WTC11 (cell line): ENCODE results near the gene ASB3. TPM values are rescaled to one million over a fixed set of nuclear protein-coding genes. Genes with fewer than 3 reads are reported as not detected.

Source experiments
- ATAC-seq: fragments of 200-7000 bp; cut with Tn5 transposase; 2 replicates; pipeline ENCODE4 v1.10.0; 2021; ENCODE audit warnings: mild to moderate bottlenecking, moderate library complexity
- CTCF ChIA-PET: fragments of 300-600 bp; sonication (Branson Sonifier 250); formaldehyde crosslinking; loops from one replicate; lab custom pipeline; 2021; ENCODE audit warnings: antibody characterized with exemption; lab: Charles Lee
- POLR2A ChIA-PET: fragments of 350-600 bp; sonication (Branson Sonifier 250); formaldehyde crosslinking; loops from one replicate; lab custom pipeline; 2021; ENCODE audit warnings: antibody characterized with exemption; lab: Charles Lee
- DNase-seq: peaks from one replicate; pipeline ENCODE4 v3.0.0; 2021; ENCODE audit warnings: low spot score
- H3K27ac Mint-ChIP-seq: 2 replicates; pipeline ENCODE4 v1.8.0; 2021; ENCODE audit warnings: mixed read lengths
- H3K27me3 Mint-ChIP-seq: 2 replicates; pipeline ENCODE4 v1.8.0; 2021; ENCODE audit warnings: low read depth, mild to moderate bottlenecking, moderate library complexity, mixed read lengths
- H3K36me3 Mint-ChIP-seq: 2 replicates; pipeline ENCODE4 v1.8.0; 2021; ENCODE audit warnings: mixed read lengths
- H3K4me1 Mint-ChIP-seq: 2 replicates; pipeline ENCODE4 v1.8.0; 2022; ENCODE audit warnings: mixed read lengths
- H3K4me3 Mint-ChIP-seq: 2 replicates; pipeline ENCODE4 v1.8.0; 2021; ENCODE audit warnings: mild to moderate bottlenecking, moderate library complexity, mixed read lengths
- H3K9me3 Mint-ChIP-seq: 2 replicates; pipeline ENCODE4 v1.8.0; 2021; ENCODE audit warnings: mixed read lengths
- ATF1 ChIP-seq: sonication (generic); formaldehyde crosslinking; IDR thresholded peaks from 2 replicates; pipeline ENCODE4 v1.8.1; 2023; ENCODE audit warnings: mild to moderate bottlenecking, moderate library complexity, missing genetic modification reagents
- FOXK1 ChIP-seq: sonication (generic); formaldehyde crosslinking; IDR thresholded peaks from 2 replicates; pipeline ENCODE4 v1.8.0; 2022; ENCODE audit warnings: mild to moderate bottlenecking, moderate library complexity, missing genetic modification reagents
- MLX ChIP-seq: sonication (generic); formaldehyde crosslinking; IDR thresholded peaks from 2 replicates; pipeline ENCODE4 v1.8.1; 2023; ENCODE audit warnings: mild to moderate bottlenecking, missing genetic modification reagents, moderate library complexity
- NFATC4 ChIP-seq: fragments of 250-450 bp; sonication (Bioruptor Pico); IDR thresholded peaks from 2 replicates; pipeline ENCODE4 v1.9.0; 2021; ENCODE audit warnings: mild to moderate bottlenecking
- NR1H2 ChIP-seq: sonication (generic); formaldehyde crosslinking; IDR thresholded peaks from 2 replicates; pipeline ENCODE4 v1.9.0; 2021; ENCODE audit warnings: mild to moderate bottlenecking, moderate library complexity, missing genetic modification reagents
- PRRX2 ChIP-seq: fragments of 250-450 bp; sonication (Bioruptor Pico); IDR thresholded peaks from 2 replicates; pipeline ENCODE4 v1.8.0; 2021; ENCODE audit warnings: mild to moderate bottlenecking
- TP53 ChIP-seq: sonication (generic); formaldehyde crosslinking; IDR thresholded peaks from 2 replicates; pipeline ENCODE4 v1.8.1; 2023; ENCODE audit warnings: mild to moderate bottlenecking, missing genetic modification reagents
- ZNF219 ChIP-seq: sonication (generic); formaldehyde crosslinking; IDR thresholded peaks from 2 replicates; pipeline ENCODE4 v1.8.0; 2023; ENCODE audit warnings: missing genetic modification reagents, mild to moderate bottlenecking, borderline replicate concordance
- ZNF232 ChIP-seq: sonication (generic); formaldehyde crosslinking; IDR thresholded peaks from 2 replicates; pipeline ENCODE4 v1.8.0; 2022; ENCODE audit warnings: mild to moderate bottlenecking, missing genetic modification reagents
- ZNF317 ChIP-seq: sonication (generic); formaldehyde crosslinking; IDR thresholded peaks from 2 replicates; pipeline ENCODE4 v1.8.1; 2023; ENCODE audit warnings: low read depth, mild to moderate bottlenecking, moderate library complexity, missing genetic modification reagents, borderline replicate concordance
- ZNF416 ChIP-seq: fragments of 250-450 bp; sonication (Bioruptor Pico); IDR thresholded peaks from 2 replicates; pipeline ENCODE4 v1.9.0; 2021; ENCODE audit warnings: mild to moderate bottlenecking, inconsistent platforms
- ZNF425 ChIP-seq: fragments of 250-450 bp; sonication (Bioruptor Pico); conservative IDR thresholded peaks from 2 replicates; pipeline ENCODE4 v1.9.0; 2021; ENCODE audit warnings: mild to moderate bottlenecking
- total RNA-seq: library from RNA; stranded (reverse); gene quantifications from 3 replicates; pipeline ENCODE4 v1.2.3, GENCODE V29; 2021
- TF ChIP-seq, protein P1 (sequence below): sonication (generic); formaldehyde crosslinking; IDR thresholded peaks from 2 replicates; pipeline ENCODE4 v1.8.0; 2022; ENCODE audit warnings: mild to moderate bottlenecking, missing genetic modification reagents
- TF ChIP-seq, protein P2 (sequence below): sonication (generic); formaldehyde crosslinking; IDR thresholded peaks from 2 replicates; pipeline ENCODE4 v1.8.0; 2022; ENCODE audit warnings: mild to moderate bottlenecking, missing genetic modification reagents
- TF ChIP-seq, protein P3 (sequence below): fragments of 200-600 bp; IDR thresholded peaks from 2 replicates; pipeline ENCODE4 v1.8.0; 2022; ENCODE audit warnings: antibody characterized with exemption
- TF ChIP-seq, protein P4 (sequence below): sonication (generic); formaldehyde crosslinking; IDR thresholded peaks from 2 replicates; pipeline ENCODE4 v1.8.0; 2022; ENCODE audit warnings: mild to moderate bottlenecking, missing genetic modification reagents
- TF ChIP-seq, protein P5 (sequence below): fragments of 250-450 bp; sonication (Bioruptor Pico); IDR thresholded peaks from 2 replicates; pipeline ENCODE4 v1.9.0; 2021; ENCODE audit warnings: moderate library complexity, mild to moderate bottlenecking, inconsistent platforms, borderline replicate concordance
- TF ChIP-seq, protein P6 (sequence below): sonication (generic); formaldehyde crosslinking; IDR thresholded peaks from 2 replicates; pipeline ENCODE4 v1.8.0; 2022; ENCODE audit warnings: mild to moderate bottlenecking, missing genetic modification reagents
- TF ChIP-seq, protein P7 (sequence below): sonication (generic); formaldehyde crosslinking; IDR thresholded peaks from 2 replicates; pipeline ENCODE4 v1.8.1; 2023; ENCODE audit warnings: mild to moderate bottlenecking, missing genetic modification reagents, moderate library complexity

ASB3 gene
- total RNA-seq, 1 experiment from 2014 or later = 30.2 TPM

DNA sequence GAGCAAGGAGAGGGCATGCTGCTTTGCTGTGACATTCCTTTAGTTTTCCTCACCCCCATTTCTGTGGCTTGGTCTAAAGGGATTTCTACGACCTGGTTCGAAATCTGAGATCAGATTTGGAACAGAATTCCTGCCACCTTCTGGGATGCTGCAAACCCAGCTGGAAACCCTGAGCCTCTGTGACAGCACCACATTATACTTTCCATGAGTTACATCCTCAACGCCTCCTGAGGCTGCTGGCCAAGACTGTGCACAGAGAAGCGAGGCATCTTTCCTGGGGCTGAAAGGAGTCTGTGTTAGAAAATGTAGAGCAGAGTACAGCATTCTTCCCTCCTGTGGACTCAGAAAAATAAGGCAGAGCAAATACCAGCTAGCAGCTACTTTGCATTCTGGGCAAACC lies 157.3 kb downstream of the ASB3 start:
- H3K9me3 Mint-ChIP-seq = peaks cover under 1% of the 10 kb centered on the region; the same call in 1 of the 2 replicates
- H3K4me3 Mint-ChIP-seq = no peak overlapping the region
- TF ChIP-seq, protein P1, sequence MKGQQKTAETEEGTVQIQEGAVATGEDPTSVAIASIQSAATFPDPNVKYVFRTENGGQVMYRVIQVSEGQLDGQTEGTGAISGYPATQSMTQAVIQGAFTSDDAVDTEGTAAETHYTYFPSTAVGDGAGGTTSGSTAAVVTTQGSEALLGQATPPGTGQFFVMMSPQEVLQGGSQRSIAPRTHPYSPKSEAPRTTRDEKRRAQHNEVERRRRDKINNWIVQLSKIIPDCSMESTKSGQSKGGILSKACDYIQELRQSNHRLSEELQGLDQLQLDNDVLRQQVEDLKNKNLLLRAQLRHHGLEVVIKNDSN (CRISPR knock-in tag) = no peak
- TF ChIP-seq MLX (CRISPR knock-in tag) (no peak), ZNF232 (no peak), TP53 (CRISPR knock-in tag) (no peak), ATF1 (no peak), ZNF425 (CRISPR knock-in tag) (no peak)
- TF ChIP-seq, protein P2, sequence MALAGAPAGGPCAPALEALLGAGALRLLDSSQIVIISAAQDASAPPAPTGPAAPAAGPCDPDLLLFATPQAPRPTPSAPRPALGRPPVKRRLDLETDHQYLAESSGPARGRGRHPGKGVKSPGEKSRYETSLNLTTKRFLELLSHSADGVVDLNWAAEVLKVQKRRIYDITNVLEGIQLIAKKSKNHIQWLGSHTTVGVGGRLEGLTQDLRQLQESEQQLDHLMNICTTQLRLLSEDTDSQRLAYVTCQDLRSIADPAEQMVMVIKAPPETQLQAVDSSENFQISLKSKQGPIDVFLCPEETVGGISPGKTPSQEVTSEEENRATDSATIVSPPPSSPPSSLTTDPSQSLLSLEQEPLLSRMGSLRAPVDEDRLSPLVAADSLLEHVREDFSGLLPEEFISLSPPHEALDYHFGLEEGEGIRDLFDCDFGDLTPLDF (CRISPR knock-in tag) = no peak
- TF ChIP-seq, protein P3, sequence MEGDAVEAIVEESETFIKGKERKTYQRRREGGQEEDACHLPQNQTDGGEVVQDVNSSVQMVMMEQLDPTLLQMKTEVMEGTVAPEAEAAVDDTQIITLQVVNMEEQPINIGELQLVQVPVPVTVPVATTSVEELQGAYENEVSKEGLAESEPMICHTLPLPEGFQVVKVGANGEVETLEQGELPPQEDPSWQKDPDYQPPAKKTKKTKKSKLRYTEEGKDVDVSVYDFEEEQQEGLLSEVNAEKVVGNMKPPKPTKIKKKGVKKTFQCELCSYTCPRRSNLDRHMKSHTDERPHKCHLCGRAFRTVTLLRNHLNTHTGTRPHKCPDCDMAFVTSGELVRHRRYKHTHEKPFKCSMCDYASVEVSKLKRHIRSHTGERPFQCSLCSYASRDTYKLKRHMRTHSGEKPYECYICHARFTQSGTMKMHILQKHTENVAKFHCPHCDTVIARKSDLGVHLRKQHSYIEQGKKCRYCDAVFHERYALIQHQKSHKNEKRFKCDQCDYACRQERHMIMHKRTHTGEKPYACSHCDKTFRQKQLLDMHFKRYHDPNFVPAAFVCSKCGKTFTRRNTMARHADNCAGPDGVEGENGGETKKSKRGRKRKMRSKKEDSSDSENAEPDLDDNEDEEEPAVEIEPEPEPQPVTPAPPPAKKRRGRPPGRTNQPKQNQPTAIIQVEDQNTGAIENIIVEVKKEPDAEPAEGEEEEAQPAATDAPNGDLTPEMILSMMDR = no peak
- TF ChIP-seq, protein P4, sequence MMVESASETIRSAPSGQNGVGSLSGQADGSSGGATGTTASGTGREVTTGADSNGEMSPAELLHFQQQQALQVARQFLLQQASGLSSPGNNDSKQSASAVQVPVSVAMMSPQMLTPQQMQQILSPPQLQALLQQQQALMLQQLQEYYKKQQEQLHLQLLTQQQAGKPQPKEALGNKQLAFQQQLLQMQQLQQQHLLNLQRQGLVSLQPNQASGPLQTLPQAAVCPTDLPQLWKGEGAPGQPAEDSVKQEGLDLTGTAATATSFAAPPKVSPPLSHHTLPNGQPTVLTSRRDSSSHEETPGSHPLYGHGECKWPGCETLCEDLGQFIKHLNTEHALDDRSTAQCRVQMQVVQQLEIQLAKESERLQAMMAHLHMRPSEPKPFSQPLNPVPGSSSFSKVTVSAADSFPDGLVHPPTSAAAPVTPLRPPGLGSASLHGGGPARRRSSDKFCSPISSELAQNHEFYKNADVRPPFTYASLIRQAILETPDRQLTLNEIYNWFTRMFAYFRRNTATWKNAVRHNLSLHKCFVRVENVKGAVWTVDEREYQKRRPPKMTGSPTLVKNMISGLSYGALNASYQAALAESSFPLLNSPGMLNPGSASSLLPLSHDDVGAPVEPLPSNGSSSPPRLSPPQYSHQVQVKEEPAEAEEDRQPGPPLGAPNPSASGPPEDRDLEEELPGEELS (CRISPR knock-in tag) = no peak
- TF ChIP-seq, protein P5, sequence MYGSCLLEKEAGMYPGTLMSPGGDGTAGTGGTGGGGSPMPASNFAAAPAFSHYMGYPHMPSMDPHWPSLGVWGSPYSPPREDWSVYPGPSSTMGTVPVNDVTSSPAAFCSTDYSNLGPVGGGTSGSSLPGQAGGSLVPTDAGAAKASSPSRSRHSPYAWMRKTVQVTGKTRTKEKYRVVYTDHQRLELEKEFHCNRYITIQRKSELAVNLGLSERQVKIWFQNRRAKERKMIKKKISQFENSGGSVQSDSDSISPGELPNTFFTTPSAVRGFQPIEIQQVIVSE = no peak
- TF ChIP-seq, protein P6, sequence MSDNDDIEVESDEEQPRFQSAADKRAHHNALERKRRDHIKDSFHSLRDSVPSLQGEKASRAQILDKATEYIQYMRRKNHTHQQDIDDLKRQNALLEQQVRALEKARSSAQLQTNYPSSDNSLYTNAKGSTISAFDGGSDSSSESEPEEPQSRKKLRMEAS (CRISPR knock-in tag) = no peak
- no peak for ATAC-seq
- no peaks in the 10 kb centered on the region for H3K36me3 Mint-ChIP-seq
- H3K27me3 Mint-ChIP-seq = no peaks in the 10 kb centered on the region
- CTCF ChIA-PET = interaction anchor here (1.0 kb wide), 1 partner anchor 60 kb away, joined by 3 read pairs; no protein-coding TSS in a partner anchor
- POLR2A ChIA-PET = no interaction called here
- H3K4me1 Mint-ChIP-seq = peaks cover 5% of the 10 kb centered on the region; the same call in 1 of the 2 replicates
- DNase-seq = no peak
- no peak overlapping the region for H3K27ac Mint-ChIP-seq

- DNase-seq (no peak), ATAC-seq (no peak)
- Mint-ChIP-seq H3K27me3 (no peaks in the 10 kb centered on the region), H3K36me3 (no peaks in the 10 kb centered on the region), H3K9me3 (peaks cover 5% of the 10 kb centered on the region), H3K27ac (no peak overlapping the region), H3K4me3 (no peak overlapping the region), H3K4me1 (peaks cover 5% of the 10 kb centered on the region; the same call in 1 of the 2 replicates)
- CTCF ChIA-PET = interaction anchor here (1.0 kb wide), 1 partner anchor 60 kb away, joined by 3 read pairs; no protein-coding TSS in a partner anchor
- POLR2A ChIA-PET = no interaction called here
- TF ChIP-seq ZNF219 = no peak
- TF ChIP-seq, protein P5 = no peak
- no peak for TF ChIP-seq ZNF416 (CRISPR knock-in tag)
- no peak for TF ChIP-seq PRRX2 (CRISPR knock-in tag)
- TF ChIP-seq NFATC4 = no peak
- no peak for TF ChIP-seq NR1H2
- no peak for TF ChIP-seq FOXK1 (CRISPR knock-in tag)
- no peak for TF ChIP-seq ZNF425 (CRISPR knock-in tag)
- TF ChIP-seq, protein P7, sequence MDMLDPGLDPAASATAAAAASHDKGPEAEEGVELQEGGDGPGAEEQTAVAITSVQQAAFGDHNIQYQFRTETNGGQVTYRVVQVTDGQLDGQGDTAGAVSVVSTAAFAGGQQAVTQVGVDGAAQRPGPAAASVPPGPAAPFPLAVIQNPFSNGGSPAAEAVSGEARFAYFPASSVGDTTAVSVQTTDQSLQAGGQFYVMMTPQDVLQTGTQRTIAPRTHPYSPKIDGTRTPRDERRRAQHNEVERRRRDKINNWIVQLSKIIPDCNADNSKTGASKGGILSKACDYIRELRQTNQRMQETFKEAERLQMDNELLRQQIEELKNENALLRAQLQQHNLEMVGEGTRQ (CRISPR knock-in tag) = no peak
- no peak for TF ChIP-seq ZNF317 (CRISPR knock-in tag)
These were observed 157.8 kb downstream of the ASB3 start for GRCh38 chr2:53629001-53629400.
